DMS153 treated with DMSO at 0.1 percent for 48 hours (cell line): ENCODE measurements around the gene ERGIC3.

Source experiments
- DNase-seq: peaks from one replicate; lab custom pipeline; 2025; ENCODE audit not compliant: unreplicated experiment; lab: John Stamatoyannopoulos, UW

The ERGIC3 gene

DNA sequence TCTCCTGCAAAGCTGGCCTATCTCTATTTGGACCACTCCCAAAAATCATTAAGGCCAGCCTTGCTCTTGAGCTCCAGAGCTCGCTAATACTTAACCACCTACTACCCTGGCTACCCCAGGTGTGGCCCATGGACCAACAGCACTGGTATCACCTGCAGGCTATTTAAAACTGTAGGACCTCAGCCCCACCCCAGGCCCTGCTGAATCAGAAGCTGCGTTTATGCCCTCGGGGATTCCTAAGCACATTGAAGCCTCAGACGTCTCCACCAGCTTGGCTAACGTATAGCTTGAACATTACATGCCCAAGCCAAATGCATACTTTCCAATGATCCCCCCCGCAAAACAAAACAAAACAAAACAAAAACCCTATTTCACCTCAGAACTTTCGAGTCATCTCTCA lies 54.0 kb downstream of the ERGIC3 start:
- DNase-seq: no peak

DNA sequence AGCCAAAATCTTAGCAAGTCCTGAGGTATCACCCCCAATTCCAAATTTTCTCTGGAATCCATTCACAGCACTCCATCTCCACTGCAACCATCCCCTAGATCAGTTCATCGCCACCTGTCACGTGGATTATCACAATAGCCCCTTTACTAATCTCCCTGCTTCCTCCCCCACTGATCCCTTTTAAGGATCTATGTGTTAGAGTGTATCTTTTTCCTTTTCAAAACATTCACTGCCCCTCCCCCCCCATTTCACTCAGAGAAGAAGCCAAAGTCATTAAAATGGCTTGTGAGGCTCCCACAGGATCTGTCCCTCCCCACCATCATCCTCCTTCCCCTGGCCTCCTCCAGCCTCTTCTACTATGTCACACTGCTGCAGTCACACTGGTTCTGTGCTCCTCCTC lies 55.3 kb downstream of the ERGIC3 start:
- no peak for DNase-seq

DNA sequence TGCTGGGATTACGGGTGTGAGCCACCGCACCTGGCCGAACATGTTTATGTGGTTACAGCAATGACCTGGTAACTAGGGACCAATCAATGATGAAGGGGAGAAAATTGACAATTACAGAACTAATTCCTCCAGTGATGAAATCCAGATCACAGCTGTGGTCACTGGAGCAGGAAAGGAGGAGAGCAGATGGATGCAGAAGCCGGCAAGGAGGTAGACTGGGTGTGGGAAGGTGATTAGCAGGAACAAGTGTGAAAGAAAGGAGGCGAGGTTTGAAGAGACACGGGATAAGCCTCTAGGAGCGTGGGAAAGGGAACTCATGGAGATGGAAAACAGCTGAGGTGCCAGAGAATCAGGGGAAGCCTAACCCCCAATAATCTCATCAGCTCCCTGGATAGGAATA lies 56.6 kb downstream of the ERGIC3 start:
- no peak for DNase-seq

DNA sequence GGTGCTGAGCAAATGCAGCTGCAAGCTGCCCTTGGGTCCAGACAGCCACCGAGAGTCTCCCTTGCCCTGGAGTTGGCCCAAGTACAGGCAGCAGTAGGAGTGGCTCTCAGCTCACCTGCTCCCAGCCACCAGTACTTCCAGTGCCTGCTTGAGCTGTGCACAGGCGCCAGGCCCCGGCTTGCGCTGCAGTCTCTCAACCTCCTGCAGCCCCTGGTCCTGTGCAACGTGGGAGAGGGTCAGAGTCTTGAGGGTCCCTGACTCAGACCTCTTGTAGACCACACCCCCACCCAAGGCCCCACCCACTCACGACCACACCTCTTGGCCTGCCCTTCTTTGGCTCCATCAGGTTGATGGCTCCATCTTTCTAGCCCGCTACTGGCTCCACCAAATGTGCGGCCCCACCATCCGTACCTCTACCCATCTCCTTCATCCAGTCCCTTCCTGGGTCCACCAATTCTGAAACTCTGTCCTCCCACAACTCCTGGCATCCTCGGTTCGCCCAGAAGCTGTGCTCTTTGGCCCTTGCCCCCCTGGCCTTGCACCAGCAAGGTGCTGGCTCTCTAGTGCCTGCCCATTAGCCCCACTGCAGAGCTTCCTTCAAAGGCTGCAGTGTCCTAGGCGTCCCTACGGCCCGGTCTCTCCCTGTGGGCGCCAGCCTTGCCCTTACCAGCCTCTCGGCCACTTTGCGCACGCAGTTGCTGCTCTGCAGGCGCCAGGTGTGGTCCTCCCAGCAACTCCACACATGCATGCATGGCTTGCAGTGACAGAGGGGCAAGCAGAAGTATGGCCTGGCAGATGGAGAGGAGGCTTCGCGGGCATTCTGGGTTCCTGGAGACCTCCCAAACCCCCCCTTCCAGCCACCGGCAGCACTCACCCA lies 57.3 kb downstream of the ERGIC3 start:
- no peak for DNase-seq

GRCh38 chr20:35599776-35600120 lies 57.9 kb downstream of the ERGIC3 start:
- no peak for DNase-seq

GRCh38 chr20:35600176-35600992 lies 58.5 kb downstream of the ERGIC3 start:
- DNase-seq: no peak

- DNase-seq: peak; percentile 16
These were observed 59.4 kb downstream of the ERGIC3 start for GRCh38 chr20:35600993-35601973.

DNA sequence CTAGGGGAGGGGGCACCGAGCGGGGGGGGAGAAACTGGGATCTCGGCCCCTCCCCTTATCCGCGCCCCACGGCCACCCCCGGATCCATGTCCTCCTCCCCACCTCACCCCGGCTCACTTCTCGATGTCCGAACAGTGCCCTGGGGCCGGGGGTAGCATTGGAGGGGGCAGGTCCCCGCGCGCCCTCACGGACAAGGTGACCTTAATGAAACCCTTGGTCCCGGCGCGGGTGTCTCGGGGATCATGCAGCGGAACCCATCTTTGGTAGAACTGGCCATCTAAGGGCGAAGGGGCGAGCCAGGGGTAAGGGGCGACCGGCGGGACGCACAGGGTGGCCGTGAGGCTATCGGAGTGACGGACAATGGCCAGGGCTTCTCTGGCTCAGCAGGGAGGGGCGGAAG lies 60.1 kb downstream of the ERGIC3 start:
- no peak for DNase-seq

DNA sequence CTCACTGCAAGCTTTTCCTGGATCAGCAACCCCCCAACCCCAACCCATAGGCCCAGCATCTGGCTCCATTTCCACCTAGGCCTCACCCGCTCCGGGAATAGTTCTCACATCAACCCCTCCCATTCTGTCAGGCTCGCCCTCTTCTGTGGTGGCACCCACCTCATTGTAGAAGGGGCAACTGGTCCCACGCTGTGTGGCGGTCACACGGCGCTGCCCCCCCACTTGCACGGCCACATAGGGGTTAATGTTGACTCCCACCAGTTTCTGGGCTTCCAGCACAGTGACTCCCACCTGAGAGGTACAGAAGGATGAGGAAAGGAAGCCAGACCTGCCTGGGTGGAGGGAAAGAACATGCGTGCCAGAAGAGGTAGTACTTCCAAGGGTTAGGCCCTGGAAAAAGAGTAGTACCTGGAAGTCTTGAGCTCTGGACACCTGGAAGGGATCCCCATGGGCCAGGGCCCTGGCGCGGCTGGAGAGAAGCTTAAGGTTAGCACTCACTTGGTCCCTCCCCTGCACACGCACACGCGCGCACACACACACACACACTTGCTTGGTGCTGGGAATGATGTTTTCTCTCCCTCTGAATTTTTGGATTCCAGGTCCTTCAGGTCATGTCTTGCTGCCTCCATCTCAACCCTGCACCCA lies 61.1 kb downstream of the ERGIC3 start:
- no peak for DNase-seq

- no peak for DNase-seq
These were observed 62.0 kb downstream of the ERGIC3 start for GRCh38 chr20:35603695-35604448.

- DNase-seq: no peak
These were observed 62.5 kb downstream of the ERGIC3 start for GRCh38 chr20:35604449-35604747.

DNA sequence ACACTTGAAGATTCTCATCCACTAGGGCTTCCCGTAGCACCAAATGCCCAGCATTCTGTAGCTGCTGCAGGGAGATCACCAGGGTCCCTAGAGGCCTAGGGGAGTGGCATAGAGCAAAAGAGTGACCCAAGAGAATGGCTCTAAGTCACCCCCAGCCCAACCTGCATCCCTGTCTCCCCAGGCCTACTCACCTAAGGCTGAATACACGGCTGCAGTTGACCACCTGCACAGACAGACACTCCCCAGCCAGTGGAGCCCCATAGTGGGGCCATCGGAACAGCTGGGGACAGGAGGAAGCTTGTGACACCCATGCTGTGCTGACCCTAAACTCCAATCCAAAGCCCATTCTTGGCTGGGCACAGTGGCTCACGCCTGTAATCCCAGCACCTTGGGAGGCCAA lies 64.2 kb downstream of the ERGIC3 start:
- DNase-seq: no peak
